HG02763 (cell line): ENCODE results near the gene CGNL1.

ENCODE experiments used
- ATAC-seq: cut with Tn5 transposase; IDR thresholded peaks from one replicate; pipeline ENCODE4 v1.9.1; 2021; ENCODE audit warnings: mild to moderate bottlenecking, moderate library complexity; ENCODE audit not compliant: unreplicated experiment

CGNL1 gene

DNA sequence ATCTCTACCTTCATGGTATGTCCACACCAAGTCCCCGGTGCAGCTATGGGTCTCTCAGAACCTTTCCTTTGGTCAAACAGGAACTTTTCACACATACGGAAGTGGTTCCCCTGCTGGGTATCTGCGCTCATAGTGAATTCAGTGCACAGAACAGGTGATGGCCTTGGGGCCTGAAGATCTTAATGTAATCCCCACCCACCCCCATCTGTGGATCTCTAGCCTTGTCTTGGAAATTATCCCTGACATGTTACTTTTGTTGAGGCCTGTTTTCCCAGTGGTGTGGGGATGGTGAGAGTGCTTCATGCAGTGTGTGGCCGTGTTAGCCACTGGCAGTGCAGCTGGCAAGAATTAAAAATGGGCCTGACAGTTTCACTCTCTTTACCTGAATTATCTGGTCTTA is 143.5 kb downstream of the CGNL1 start:
- ATAC-seq, result no peak

GRCh38 chr15:57521503-57521902 is 145.2 kb downstream of the CGNL1 start:
- ATAC-seq, result no peak

DNA sequence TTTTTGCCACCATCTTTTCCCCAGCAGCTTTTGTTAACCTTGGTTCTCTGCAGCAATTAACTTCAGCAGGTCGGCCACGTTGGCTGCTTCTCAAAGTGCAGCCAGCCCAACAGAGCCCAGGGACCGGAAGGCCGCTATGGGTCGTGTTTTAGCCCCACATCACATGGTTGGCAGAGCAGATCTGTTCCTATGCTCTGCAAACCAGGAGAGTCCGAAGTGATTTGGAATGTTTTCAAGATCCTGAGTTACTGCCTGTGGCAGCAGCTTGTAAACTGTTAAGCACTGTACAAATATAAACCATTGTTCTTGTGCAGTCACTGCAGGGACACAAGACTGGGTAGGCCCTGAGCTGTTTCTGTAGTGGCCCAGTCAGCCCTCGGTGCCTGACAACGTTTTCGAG is 145.8 kb downstream of the CGNL1 start:
- no peak for ATAC-seq

GRCh38 chr15:57525581-57525980 is 149.3 kb downstream of the CGNL1 start:
- ATAC-seq, result no peak

DNA sequence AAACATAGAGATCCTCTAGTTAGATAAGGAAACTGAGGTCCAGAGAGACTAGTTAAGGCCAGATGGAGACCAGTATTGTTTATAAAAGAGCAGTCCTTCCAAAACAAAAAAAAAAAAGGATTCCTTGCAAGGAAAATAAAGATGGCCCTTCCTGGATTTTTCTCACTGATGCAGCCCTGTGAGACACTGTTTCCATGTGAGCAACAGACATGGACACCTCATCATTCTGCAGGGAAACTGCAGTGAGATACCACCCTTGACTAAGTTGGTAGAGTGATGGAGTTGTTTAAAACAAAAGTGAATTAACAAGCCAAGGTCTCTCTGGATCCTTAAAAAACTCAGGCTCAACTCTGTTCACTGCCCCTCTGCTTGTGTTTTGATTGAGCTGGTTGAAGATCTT is 149.8 kb downstream of the CGNL1 start:
- ATAC-seq, result no peak

GRCh38 chr15:57526615-57527014 is 150.3 kb downstream of the CGNL1 start:
- ATAC-seq, result no peak

DNA sequence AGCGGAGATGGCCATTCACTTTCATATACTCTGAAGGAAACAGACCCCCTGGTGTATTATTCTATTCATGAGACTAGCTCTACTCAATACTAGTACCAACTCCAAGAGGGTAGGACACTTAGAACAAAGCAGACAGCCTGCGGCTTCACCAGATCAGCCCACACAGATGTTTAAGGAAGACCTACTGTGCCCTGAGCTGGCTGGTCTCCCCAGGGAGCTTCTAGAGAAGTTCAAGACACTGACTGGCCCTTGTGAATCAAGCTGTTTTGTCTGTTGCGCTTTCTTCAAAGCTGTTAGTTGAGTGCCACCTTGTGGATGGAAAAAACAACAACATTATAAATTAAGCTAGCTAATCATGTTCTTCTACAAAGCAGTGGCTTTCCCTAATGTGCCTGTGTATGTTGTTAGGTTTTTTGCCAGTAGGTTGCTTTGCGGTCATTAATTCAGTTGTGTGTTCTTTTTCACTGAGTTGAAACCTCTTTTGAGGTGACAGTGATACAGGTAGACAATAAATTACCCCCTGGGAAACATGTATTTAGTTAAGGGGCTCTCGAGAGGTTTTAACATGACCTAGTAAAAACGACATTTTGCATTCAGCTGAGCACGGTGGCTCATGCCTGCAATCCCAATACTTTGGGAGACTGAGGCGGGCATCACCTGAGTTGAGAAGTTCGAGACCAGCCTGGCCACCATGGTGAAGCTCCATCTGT is 151.2 kb downstream of the CGNL1 start:
- peak; percentile 42 for ATAC-seq

DNA sequence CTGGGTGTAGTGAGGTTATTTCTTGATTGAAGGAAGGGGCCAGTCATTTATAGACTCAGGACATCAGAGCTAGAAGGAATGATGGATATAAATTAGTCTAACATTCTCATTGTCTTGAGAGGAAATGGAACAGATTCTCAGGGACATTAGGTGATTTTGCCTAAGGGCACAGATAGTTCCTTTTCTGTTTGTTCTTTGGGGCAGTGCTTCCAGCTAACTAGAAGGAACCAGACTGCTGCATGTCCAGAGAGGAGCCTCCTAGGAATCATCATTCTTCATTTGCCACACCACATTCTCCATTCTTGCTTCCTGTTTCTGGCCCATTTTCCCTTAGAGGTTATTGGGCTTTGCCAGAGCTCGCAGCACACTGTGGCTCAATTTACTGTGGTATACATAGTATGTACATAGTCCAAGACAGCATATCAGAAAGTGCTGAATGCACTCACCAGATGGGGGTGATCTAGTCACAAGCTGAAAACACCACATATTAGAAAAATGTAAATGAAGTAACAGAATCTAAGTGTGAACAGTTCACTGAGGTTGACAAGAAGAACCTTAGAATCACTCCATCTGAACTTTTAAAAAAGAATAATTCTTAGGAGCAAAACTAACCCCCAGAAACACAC is 152.7 kb downstream of the CGNL1 start:
- ATAC-seq, result no peak

DNA sequence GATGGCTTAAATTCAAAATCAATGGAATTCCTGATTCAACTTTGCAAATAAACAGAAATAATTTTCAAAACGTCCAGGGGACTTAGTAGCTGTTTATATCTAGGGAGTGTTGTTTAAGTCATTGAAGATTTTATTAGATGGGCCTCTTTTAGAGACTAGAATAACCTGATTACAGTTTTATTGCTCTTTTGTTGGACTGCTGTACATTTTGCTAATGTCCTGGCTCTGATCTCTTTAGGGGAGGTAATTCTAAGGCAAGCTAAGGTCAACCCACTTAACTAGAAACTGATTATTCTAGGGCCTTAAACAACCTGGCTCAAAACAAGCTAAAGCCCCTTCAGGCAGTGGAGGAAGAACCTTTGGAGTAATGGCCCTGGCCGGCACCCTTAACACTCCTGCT is 153.4 kb downstream of the CGNL1 start:
- no peak for ATAC-seq

- no peak for ATAC-seq
Measured at GRCh38 chr15:57532731-57533447, 156.6 kb downstream of the CGNL1 start.

- no peak for ATAC-seq
Measured at GRCh38 chr15:57533448-57533799, 157.1 kb downstream of the CGNL1 start.

- ATAC-seq, result no peak
Measured at GRCh38 chr15:57534281-57534680, 158.0 kb downstream of the CGNL1 start.

- no peak for ATAC-seq
Measured at GRCh38 chr15:57537072-57537471, 160.8 kb downstream of the CGNL1 start.

DNA sequence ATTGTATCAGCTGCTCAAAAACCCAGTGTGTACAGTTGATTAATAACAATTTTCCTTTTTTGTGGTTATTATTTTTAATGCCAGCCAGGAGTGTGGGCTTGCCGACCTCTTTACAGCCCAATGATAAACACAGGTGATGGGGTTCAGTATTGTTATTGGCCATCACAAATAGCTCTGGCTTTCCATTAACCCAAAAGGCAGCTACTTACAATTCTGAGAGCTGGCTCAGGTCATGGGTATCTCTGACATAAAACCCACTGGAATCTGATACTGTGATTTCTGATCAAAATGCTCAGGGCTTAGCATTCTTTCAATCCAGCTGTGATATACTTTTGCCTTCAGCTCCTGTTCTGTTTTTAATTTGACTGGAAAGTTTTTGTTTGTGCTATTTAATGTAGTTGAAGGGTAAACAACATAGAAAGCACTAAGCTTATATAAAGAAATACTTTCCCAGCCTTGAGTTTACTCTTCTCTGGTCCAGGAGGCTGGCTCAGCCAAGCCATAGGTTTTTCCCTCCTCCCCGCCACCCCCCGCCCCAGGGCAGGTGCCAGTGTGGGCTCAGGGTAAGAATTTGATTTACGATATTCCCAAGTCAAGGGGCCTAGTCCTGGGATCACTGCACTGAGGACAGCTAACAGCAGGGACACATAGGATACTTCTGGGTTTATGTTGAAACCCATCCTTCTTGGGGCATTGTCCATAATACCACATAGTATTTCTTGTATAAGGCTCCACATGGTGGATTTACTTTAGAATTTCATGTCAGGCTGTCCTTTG is 161.4 kb downstream of the CGNL1 start:
- no peak for ATAC-seq

DNA sequence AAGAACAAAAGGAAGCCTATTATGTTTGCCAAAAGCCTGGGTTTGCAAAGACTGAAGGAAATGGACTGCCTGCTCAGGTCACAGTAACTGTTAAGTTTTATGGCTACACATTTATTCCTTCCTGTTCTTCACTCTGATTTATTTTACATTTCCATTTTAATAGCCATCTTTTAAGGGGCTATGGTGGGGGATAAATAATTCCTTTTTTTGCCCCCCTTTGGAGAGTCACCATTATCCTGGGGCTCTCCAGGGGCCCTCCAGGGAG is 161.9 kb downstream of the CGNL1 start:
- no peak for ATAC-seq

- ATAC-seq, result no peak
Measured at GRCh38 chr15:57538821-57539220, 162.5 kb downstream of the CGNL1 start.

- no peak for ATAC-seq
Measured at GRCh38 chr15:57540211-57540610, 163.9 kb downstream of the CGNL1 start.

DNA sequence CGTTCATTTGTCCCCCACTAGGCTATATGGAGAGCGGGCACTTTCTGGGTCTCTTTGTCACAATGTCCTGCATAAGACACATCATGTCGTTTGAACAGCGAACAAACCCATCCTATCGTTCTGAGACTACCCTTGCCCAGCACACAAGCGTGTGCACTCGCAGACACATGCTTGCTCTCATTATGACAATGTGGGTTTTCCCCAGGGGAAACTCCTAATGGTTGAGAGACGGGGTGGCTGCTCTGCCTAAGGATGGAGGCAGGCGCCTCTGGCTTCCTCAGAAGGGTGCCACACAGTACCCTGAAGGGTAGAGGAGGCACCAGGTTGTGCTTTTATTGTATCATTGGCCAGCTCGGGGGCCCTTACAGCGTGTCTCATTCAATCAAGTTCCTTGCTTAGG is 164.4 kb downstream of the CGNL1 start:
- ATAC-seq, result peak; percentile 70

GRCh38 chr15:57541271-57541670 is 165.0 kb downstream of the CGNL1 start:
- no peak for ATAC-seq

- no peak for ATAC-seq
Measured at GRCh38 chr15:57541805-57542504, 165.7 kb downstream of the CGNL1 start.

- ATAC-seq, result no peak
Measured at GRCh38 chr15:57542505-57542817, 166.2 kb downstream of the CGNL1 start.
